A549 (cell line): ENCODE results near the gene ZNF790. TPM values are rescaled to one million over a fixed set of nuclear protein-coding genes. Genes with fewer than 3 reads are reported as not detected.
A peak's percentile ranks its signal among the peaks of the same experiment; 100 is the strongest.

Experiments used
- ATAC-seq, 2 experiments: fragments of 200-7000 bp in 1 of 2; fragments of >200 bp in 1 of 2; cut with Nextera tagmentation in 1 of 2; cut with Tn5 transposase in 1 of 2; 3 replicates each; pipeline versions ENCODE4 v1.8.0 to v1.9.1; 2018 to 2020; ENCODE audit warnings: mild to moderate bottlenecking in 1 of 2, moderate library complexity in 1 of 2
- CTCF ChIA-PET: fragments of 300-600 bp; sonication (Branson Sonifier 250); formaldehyde crosslinking; extraction: SDS; loops from one replicate; lab custom pipeline; 2021; ENCODE audit warnings: antibody characterized with exemption, inconsistent platforms; lab: Yijun Ruan, JAX
- POLR2A ChIA-PET: fragments of 350-600 bp; formaldehyde crosslinking; extraction: SDS; loops from one replicate; lab custom pipeline; 2021; ENCODE audit warnings: antibody characterized with exemption, inconsistent platforms; lab: Yijun Ruan, JAX
- DNase-seq, 2 experiments: peaks; one replicate each; pipeline versions ENCODE4 v3.0.0 to v3.0.0-alpha.2; 2011 to 2016; ENCODE audit warnings: low read depth in 1 of 2, low spot score in 1 of 2
- FAIRE-seq: peaks from 2 replicates; lab custom pipeline; 2011; peaks lifted over from hg19 to GRCh38; lab: Jason Lieb, UNC
- H3K27ac ChIP-seq, 2 experiments: fragments of >200 bp; sonication (Bioruptor Twin); formaldehyde crosslinking; 3 replicates each; pipeline ENCODE4 v1.5.1; 2016 to 2017
- H3K4me1 ChIP-seq: fragments of >200 bp; sonication (Bioruptor Twin); formaldehyde crosslinking; 3 replicates; pipeline ENCODE4 v1.6.1; 2016
- H3K4me2 ChIP-seq: fragments of >200 bp; sonication (Bioruptor Twin); formaldehyde crosslinking; 3 replicates; pipeline ENCODE4 v1.6.1; 2016
- H3K4me3 ChIP-seq: fragments of >200 bp; sonication (Bioruptor Twin); formaldehyde crosslinking; 3 replicates; pipeline ENCODE4 v1.5.1; 2016
- H3K9me3 ChIP-seq: fragments of >200 bp; sonication (Bioruptor Twin); formaldehyde crosslinking; 3 replicates; pipeline ENCODE4 v1.6.1; 2016
- BHLHE40 ChIP-seq: IDR thresholded peaks from 2 replicates; pipeline ENCODE4 v1.6.1; 2012; ENCODE audit warnings: low read depth, low read length, inconsistent platforms
- CBX8 ChIP-seq: fragments of 200-600 bp; sonication (generic); IDR thresholded peaks from 2 replicates; pipeline ENCODE4 v1.6.1; 2016
- CHD2 ChIP-seq: fragments of 150-350 bp; IDR thresholded peaks from 2 replicates; pipeline ENCODE4 v1.6.1; 2014; ENCODE audit warnings: low read length; ENCODE audit not compliant: partially characterized antibody
- EHF ChIP-seq: fragments of 250-450 bp; sonication (Bioruptor Pico); IDR thresholded peaks from 2 replicates; pipeline ENCODE4 v1.5.0; 2020; ENCODE audit warnings: mild to moderate bottlenecking
- GATA3 ChIP-seq: IDR thresholded peaks from 2 replicates; pipeline ENCODE4 v1.6.1; 2012; ENCODE audit warnings: borderline replicate concordance
- HEYL ChIP-seq: fragments of 250-450 bp; sonication (Bioruptor Pico); IDR thresholded peaks from 2 replicates; pipeline ENCODE4 v1.8.0; 2021; ENCODE audit warnings: mild to moderate bottlenecking, moderate library complexity
- JUN ChIP-seq, 2 experiments: fragments of >200 bp; sonication (Bioruptor Twin); formaldehyde crosslinking; IDR thresholded peaks; 2 replicates in 1 of 2; 3 replicates in 1 of 2; pipeline ENCODE4 v1.6.1; 2016 to 2017
- MAFK ChIP-seq: fragments of 450-650 bp; IDR thresholded peaks from 2 replicates; pipeline ENCODE4 v1.6.1; 2014; ENCODE audit not compliant: partially characterized antibody
- MAZ ChIP-seq: fragments of 150-350 bp; IDR thresholded peaks from 2 replicates; pipeline ENCODE4 v1.6.1; 2014; ENCODE audit warnings: antibody characterized with exemption, low read depth, low read length, borderline replicate concordance
- PHF8 ChIP-seq: fragments of 200-600 bp; sonication (generic); IDR thresholded peaks from 2 replicates; pipeline ENCODE4 v1.6.1; 2016; ENCODE audit warnings: low read depth, mild to moderate bottlenecking, antibody characterized with exemption, moderate library complexity, borderline replicate concordance
- POLR2A ChIP-seq: IDR thresholded peaks from 2 replicates; pipeline ENCODE4 v1.6.1; 2012; ENCODE audit warnings: mild to moderate bottlenecking, low read length
- RFX5 ChIP-seq: fragments of 450-650 bp; IDR thresholded peaks from 2 replicates; pipeline ENCODE4 v1.7.1; 2014; ENCODE audit warnings: antibody characterized with exemption, mild to moderate bottlenecking, moderate library complexity
- RNF2 ChIP-seq: fragments of 200-600 bp; sonication (generic); IDR thresholded peaks from 2 replicates; pipeline ENCODE4 v1.6.1; 2016; ENCODE audit warnings: low read depth, mild to moderate bottlenecking, antibody characterized with exemption, moderate library complexity, borderline replicate concordance
- WGBS: methylation state at CpG from one replicate; pipeline ENCODE4 v1.1.6; 2017; ENCODE audit errors: missing lambda C conversion rate; 5-methylcytosine and 5-hydroxymethylcytosine counted together
- polyA plus RNA-seq, 4 experiments: library from polyadenylated mRNA; depleted of rRNA in 3 of 4; stranded (reverse); fragments of >200 nt; fragmentation: RNase III in 1 of 4; extraction: RNeasy Plus Mini Kit Qiagen cat#74134 plus additional on column Dnase treatment in 1 of 4; gene quantifications; 2 replicates in 3 of 4; 3 replicates in 1 of 4; pipeline ENCODE4 v1.2.3, GENCODE V29; 2011 to 2017
- TF ChIP-seq, protein P1 (sequence below): fragments of >200 bp; sonication (Bioruptor Twin); formaldehyde crosslinking; IDR thresholded peaks from 3 replicates; pipeline ENCODE4 v1.5.1; 2016
- TF ChIP-seq, protein P2 (sequence below): IDR thresholded peaks from 2 replicates; pipeline ENCODE4 v1.6.1; 2012
- TF ChIP-seq, protein P3 (sequence below): IDR thresholded peaks from 2 replicates; pipeline ENCODE4 v1.6.1; 2012
- TF ChIP-seq, protein P4 (sequence below): fragments of 450-650 bp; IDR thresholded peaks from 2 replicates; pipeline ENCODE4 v1.6.1; 2014; ENCODE audit warnings: antibody characterized with exemption
- TF ChIP-seq, protein P5 (sequence below): fragments of >200 bp; sonication (Bioruptor Twin); formaldehyde crosslinking; IDR thresholded peaks from 2 replicates; pipeline ENCODE4 v1.6.1; 2016
- TF ChIP-seq, protein P6 (sequence below): fragments of 150-350 bp; IDR thresholded peaks from 2 replicates; pipeline ENCODE4 v1.6.1; 2014; ENCODE audit warnings: low read depth, mild to moderate bottlenecking, low read length
- TF ChIP-seq, protein P7 (sequence below): fragments of 250-450 bp; sonication (Bioruptor Pico); IDR thresholded peaks from 2 replicates; pipeline ENCODE4 v1.5.0; 2021; ENCODE audit warnings: mild to moderate bottlenecking, moderate library complexity, borderline replicate concordance
- TF ChIP-seq, protein P8 (sequence below): fragments of >200 bp; sonication (Bioruptor Twin); formaldehyde crosslinking; IDR thresholded peaks from 3 replicates; pipeline ENCODE4 v1.6.1; 2016

The ZNF790 gene
- polyA plus RNA-seq, 2 of the 4 experiments (the other 2 are of a cell fraction) = 0.37 to 0.56 TPM

DNA sequence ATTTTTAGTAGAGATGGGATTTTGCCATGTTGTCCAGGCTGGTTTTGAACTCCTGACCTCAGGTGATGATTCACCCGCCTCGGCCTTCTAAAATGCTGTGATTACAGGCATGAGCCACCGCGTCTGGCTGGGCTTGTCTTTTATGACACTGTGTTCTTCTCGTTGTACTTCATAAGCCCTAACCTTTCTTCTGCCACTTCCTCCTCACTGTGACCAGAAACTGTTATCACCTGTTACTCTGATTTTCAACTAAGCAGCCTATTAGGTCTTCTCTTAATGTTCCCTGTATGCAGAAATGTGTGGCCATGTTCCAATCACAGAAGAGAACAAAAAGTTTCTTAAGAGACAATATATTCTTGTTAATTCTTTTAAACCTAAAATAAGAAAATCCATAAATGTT, 16.4 kb downstream of the ZNF790 start:
- Histone ChIP-seq H3K27ac (no peak overlapping the region), H3K4me1 (no peaks in the 10 kb centered on the region), H3K4me2 (no peak overlapping the region), H3K4me3 (no peak overlapping the region), H3K9me3 (peaks cover 98% of the 10 kb centered on the region)
- POLR2A ChIA-PET = no interaction called here
- TF ChIP-seq, protein P1, sequence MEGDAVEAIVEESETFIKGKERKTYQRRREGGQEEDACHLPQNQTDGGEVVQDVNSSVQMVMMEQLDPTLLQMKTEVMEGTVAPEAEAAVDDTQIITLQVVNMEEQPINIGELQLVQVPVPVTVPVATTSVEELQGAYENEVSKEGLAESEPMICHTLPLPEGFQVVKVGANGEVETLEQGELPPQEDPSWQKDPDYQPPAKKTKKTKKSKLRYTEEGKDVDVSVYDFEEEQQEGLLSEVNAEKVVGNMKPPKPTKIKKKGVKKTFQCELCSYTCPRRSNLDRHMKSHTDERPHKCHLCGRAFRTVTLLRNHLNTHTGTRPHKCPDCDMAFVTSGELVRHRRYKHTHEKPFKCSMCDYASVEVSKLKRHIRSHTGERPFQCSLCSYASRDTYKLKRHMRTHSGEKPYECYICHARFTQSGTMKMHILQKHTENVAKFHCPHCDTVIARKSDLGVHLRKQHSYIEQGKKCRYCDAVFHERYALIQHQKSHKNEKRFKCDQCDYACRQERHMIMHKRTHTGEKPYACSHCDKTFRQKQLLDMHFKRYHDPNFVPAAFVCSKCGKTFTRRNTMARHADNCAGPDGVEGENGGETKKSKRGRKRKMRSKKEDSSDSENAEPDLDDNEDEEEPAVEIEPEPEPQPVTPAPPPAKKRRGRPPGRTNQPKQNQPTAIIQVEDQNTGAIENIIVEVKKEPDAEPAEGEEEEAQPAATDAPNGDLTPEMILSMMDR = no peak
- no peak for TF ChIP-seq CHD2
- TF ChIP-seq, protein P2, sequence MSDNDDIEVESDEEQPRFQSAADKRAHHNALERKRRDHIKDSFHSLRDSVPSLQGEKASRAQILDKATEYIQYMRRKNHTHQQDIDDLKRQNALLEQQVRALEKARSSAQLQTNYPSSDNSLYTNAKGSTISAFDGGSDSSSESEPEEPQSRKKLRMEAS = no peak
- no peak for TF ChIP-seq HEYL
- TF ChIP-seq, protein P3, sequence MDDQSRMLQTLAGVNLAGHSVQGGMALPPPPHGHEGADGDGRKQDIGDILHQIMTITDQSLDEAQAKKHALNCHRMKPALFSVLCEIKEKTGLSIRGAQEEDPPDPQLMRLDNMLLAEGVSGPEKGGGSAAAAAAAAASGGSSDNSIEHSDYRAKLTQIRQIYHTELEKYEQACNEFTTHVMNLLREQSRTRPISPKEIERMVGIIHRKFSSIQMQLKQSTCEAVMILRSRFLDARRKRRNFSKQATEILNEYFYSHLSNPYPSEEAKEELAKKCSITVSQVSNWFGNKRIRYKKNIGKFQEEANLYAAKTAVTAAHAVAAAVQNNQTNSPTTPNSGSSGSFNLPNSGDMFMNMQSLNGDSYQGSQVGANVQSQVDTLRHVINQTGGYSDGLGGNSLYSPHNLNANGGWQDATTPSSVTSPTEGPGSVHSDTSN = no peak
- no peak for TF ChIP-seq EHF (CRISPR knock-in tag)
- TF ChIP-seq, protein P4, sequence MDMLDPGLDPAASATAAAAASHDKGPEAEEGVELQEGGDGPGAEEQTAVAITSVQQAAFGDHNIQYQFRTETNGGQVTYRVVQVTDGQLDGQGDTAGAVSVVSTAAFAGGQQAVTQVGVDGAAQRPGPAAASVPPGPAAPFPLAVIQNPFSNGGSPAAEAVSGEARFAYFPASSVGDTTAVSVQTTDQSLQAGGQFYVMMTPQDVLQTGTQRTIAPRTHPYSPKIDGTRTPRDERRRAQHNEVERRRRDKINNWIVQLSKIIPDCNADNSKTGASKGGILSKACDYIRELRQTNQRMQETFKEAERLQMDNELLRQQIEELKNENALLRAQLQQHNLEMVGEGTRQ = no peak
- DNase-seq (no peak), FAIRE-seq (peak; percentile 68), ATAC-seq (no peak)
- 61% methylated on average over 5 of the region's 5 CpGs for WGBS
- CTCF ChIA-PET = interaction anchor here (0.6 kb wide), 1 partner anchor 247 kb away, joined by 3 read pairs; no protein-coding TSS in a partner anchor

DNA sequence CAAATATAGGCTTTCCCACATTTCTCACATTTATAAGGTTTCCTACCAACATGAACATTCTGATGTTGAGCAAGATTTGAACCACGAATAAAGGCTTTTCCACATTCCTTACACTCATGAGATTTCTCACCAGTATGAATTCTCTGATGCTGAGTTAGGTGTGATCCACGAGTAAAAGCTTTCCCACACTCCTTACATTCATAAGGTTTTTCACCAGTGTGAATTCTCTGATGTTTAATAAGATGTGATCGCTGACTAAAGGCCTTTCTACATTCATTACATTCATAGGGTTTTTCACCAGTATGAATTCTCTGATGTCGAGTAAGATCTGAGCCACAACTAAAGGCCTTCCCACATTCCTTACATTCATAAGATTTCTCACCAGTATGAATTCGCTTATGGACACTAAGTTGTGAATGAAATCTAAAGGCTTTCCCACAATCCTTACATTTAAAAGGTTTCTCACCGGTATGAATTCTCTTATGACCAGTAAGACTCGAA, 19.0 kb downstream of the ZNF790 start:
- Histone ChIP-seq H3K4me1 (no peaks in the 10 kb centered on the region), H3K4me3 (no peak overlapping the region), H3K9me3 (peaks cover 98% of the 10 kb centered on the region), H3K27ac (no peak overlapping the region), H3K4me2 (no peak overlapping the region)
- ChIA-PET CTCF (no interaction called here), POLR2A (no interaction called here)
- FAIRE-seq = peak; percentile 94
- 43% methylated on average over 7 of the region's 7 CpGs for WGBS
- DNase-seq = no peak
- no peak for ATAC-seq
- TF ChIP-seq PHF8 (no peak), JUN (IDR thresholded peaks at IDR 0.05) (no peak), GATA3 (peak; percentile 57; the same call in 1 of the 2 replicates)
- TF ChIP-seq, protein P5, sequence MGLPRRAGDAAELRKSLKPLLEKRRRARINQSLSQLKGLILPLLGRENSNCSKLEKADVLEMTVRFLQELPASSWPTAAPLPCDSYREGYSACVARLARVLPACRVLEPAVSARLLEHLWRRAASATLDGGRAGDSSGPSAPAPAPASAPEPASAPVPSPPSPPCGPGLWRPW = 0 out of 2 replicates have a peak, but pooled peaks have one; percentile 31

DNA sequence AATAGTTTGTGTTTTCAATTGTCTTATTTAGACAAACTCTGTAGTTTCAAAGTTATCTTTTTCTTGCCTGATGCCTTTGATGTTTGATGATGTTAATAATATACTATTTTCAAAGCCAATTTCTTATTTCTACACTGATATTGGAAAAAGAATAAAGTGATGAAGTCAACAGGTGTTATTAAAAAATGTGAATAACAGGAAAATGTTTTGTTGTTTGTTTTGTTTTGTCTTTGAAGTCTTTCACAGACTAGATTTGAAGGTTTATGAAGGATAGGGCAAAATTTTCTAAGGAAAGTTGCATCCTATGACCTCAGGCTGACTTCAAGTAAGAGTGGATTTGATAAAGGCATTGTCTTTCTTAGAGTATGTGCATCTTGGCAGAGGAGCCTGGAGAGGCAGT, 31.2 kb downstream of the ZNF790 start:
- TF ChIP-seq, protein P6, sequence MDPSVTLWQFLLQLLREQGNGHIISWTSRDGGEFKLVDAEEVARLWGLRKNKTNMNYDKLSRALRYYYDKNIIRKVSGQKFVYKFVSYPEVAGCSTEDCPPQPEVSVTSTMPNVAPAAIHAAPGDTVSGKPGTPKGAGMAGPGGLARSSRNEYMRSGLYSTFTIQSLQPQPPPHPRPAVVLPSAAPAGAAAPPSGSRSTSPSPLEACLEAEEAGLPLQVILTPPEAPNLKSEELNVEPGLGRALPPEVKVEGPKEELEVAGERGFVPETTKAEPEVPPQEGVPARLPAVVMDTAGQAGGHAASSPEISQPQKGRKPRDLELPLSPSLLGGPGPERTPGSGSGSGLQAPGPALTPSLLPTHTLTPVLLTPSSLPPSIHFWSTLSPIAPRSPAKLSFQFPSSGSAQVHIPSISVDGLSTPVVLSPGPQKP = no peak
- TF ChIP-seq BHLHE40 = no peak
- TF ChIP-seq, protein P7, sequence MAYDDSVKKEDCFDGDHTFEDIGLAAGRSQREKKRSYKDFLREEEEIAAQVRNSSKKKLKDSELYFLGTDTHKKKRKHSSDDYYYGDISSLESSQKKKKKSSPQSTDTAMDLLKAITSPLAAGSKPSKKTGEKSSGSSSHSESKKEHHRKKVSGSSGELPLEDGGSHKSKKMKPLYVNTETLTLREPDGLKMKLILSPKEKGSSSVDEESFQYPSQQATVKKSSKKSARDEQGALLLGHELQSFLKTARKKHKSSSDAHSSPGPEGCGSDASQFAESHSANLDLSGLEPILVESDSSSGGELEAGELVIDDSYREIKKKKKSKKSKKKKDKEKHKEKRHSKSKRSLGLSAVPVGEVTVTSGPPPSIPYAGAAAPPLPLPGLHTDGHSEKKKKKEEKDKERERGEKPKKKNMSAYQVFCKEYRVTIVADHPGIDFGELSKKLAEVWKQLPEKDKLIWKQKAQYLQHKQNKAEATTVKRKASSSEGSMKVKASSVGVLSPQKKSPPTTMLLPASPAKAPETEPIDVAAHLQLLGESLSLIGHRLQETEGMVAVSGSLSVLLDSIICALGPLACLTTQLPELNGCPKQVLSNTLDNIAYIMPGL = no peak
- no peak for TF ChIP-seq MAZ
- TF ChIP-seq RFX5 = no peak
- TF ChIP-seq GATA3 = no peak
- TF ChIP-seq CBX8 = no peak
- TF ChIP-seq POLR2A = no peak
- TF ChIP-seq JUN (IDR thresholded peaks at IDR 0.05) = no peak
- TF ChIP-seq, protein P8, sequence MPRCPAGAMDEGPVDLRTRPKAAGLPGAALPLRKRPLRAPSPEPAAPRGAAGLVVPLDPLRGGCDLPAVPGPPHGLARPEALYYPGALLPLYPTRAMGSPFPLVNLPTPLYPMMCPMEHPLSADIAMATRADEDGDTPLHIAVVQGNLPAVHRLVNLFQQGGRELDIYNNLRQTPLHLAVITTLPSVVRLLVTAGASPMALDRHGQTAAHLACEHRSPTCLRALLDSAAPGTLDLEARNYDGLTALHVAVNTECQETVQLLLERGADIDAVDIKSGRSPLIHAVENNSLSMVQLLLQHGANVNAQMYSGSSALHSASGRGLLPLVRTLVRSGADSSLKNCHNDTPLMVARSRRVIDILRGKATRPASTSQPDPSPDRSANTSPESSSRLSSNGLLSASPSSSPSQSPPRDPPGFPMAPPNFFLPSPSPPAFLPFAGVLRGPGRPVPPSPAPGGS = no peak
- no peak for TF ChIP-seq MAFK
- TF ChIP-seq RNF2 = no peak
- DNase-seq = no peak
- H3K4me2 ChIP-seq = no peak overlapping the region
- no peak for ATAC-seq
- no peaks in the 10 kb centered on the region for H3K4me1 ChIP-seq
- ChIA-PET POLR2A (no interaction called here), CTCF (interaction anchor here (0.6 kb wide), 1 partner anchor 746 kb away, joined by 3 read pairs; no protein-coding TSS in a partner anchor)
- H3K27ac ChIP-seq = no peak overlapping the region
- no peak overlapping the region for H3K4me3 ChIP-seq
- peaks cover 84% of the 10 kb centered on the region for H3K9me3 ChIP-seq
- FAIRE-seq = no peak
